Islet of Langerhans (tissue), 1 donor: Measurements from ENCODE around the gene BBS9.

ENCODE experiments used
- FAIRE-seq: peaks from one replicate; lab custom pipeline; 2011; peaks lifted over from hg19 to GRCh38; lab: Jason Lieb, UNC

The BBS9 gene

GRCh38 chr7:33558549-33559323 is 429.4 kb downstream of the BBS9 start:
- no peak for FAIRE-seq

- FAIRE-seq = no peak
Measured at GRCh38 chr7:33559324-33559710, 430.0 kb downstream of the BBS9 start.

GRCh38 chr7:33562996-33563395 is 433.6 kb downstream of the BBS9 start:
- FAIRE-seq = no peak

GRCh38 chr7:33563651-33564050 is 434.3 kb downstream of the BBS9 start:
- no peak for FAIRE-seq

- FAIRE-seq = no peak
Measured at GRCh38 chr7:33578166-33578565, 448.8 kb downstream of the BBS9 start.

GRCh38 chr7:33578881-33579672 is 449.7 kb downstream of the BBS9 start:
- no peak for FAIRE-seq

- no peak for FAIRE-seq
Measured at GRCh38 chr7:33579673-33579960, 450.3 kb downstream of the BBS9 start.

- FAIRE-seq = no peak
Measured at GRCh38 chr7:33581236-33581635, 451.9 kb downstream of the BBS9 start.

GRCh38 chr7:33582104-33582503 is 452.7 kb downstream of the BBS9 start:
- no peak for FAIRE-seq

GRCh38 chr7:33582533-33582932 is 453.2 kb downstream of the BBS9 start:
- FAIRE-seq = no peak

GRCh38 chr7:33589911-33590310 is 460.5 kb downstream of the BBS9 start:
- FAIRE-seq = no peak

GRCh38 chr7:33590916-33591315 is 461.6 kb downstream of the BBS9 start:
- no peak for FAIRE-seq

- no peak for FAIRE-seq
Measured at GRCh38 chr7:33591490-33591889, 462.1 kb downstream of the BBS9 start.

GRCh38 chr7:33592718-33593117 is 463.4 kb downstream of the BBS9 start:
- FAIRE-seq = no peak

- FAIRE-seq = no peak
Measured at GRCh38 chr7:33593611-33594010, 464.2 kb downstream of the BBS9 start.

GRCh38 chr7:33596686-33597085 is 467.3 kb downstream of the BBS9 start:
- no peak for FAIRE-seq

GRCh38 chr7:33597181-33597580 is 467.8 kb downstream of the BBS9 start:
- FAIRE-seq = no peak

GRCh38 chr7:33601101-33601500 is 471.7 kb downstream of the BBS9 start:
- no peak for FAIRE-seq

- no peak for FAIRE-seq
Measured at GRCh38 chr7:33601884-33602283, 472.5 kb downstream of the BBS9 start.

- no peak for FAIRE-seq
Measured at GRCh38 chr7:33604056-33604455, 474.7 kb downstream of the BBS9 start.

- FAIRE-seq = no peak
Measured at GRCh38 chr7:33610918-33611317, 481.6 kb downstream of the BBS9 start.

- FAIRE-seq = no peak
Measured at GRCh38 chr7:33612442-33612841, 483.1 kb downstream of the BBS9 start.

- no peak for FAIRE-seq
Measured at GRCh38 chr7:33614357-33615117, 485.2 kb downstream of the BBS9 start.
